Forelimb muscle (tissue), 1 donor: ENCODE results near the gene ANO6. TPM values are rescaled to one million over a fixed set of nuclear protein-coding genes. Genes with fewer than 3 reads are reported as not detected.

ENCODE experiments used
- DNase-seq: peaks from one replicate; pipeline ENCODE4 v3.0.0-alpha.2; 2013; ENCODE audit warnings: low read depth
- polyA plus RNA-seq: library from polyadenylated mRNA; unstranded; fragments of 120-200 nt; gene quantifications from one replicate; pipeline ENCODE4 v1.2.1, GENCODE V29; 2013; ENCODE audit not compliant: insufficient read length

The ANO6 gene
- polyA plus RNA-seq, 1 donor, result 58.2 TPM

GRCh38 chr12:45458238-45458637 lies 242.3 kb downstream of the ANO6 start:
- DNase-seq, result no peak

GRCh38 chr12:45458854-45459807 lies 243.2 kb downstream of the ANO6 start:
- peak; percentile 55 for DNase-seq

- DNase-seq, result no peak
These were observed 246.6 kb downstream of the ANO6 start for GRCh38 chr12:45462506-45462905.

- DNase-seq, result no peak
These were observed 248.8 kb downstream of the ANO6 start for GRCh38 chr12:45464699-45465098.

- DNase-seq, result no peak
These were observed 253.1 kb downstream of the ANO6 start for GRCh38 chr12:45468751-45469615.

GRCh38 chr12:45469902-45470301 lies 254.0 kb downstream of the ANO6 start:
- DNase-seq, result no peak

- no peak for DNase-seq
These were observed 257.7 kb downstream of the ANO6 start for GRCh38 chr12:45473636-45474035.

- no peak for DNase-seq
These were observed 259.7 kb downstream of the ANO6 start for GRCh38 chr12:45475594-45475993.

- DNase-seq, result no peak
These were observed 261.6 kb downstream of the ANO6 start for GRCh38 chr12:45477526-45477925.

- no peak for DNase-seq
These were observed 263.0 kb downstream of the ANO6 start for GRCh38 chr12:45478931-45479330.

GRCh38 chr12:45481746-45482145 lies 265.9 kb downstream of the ANO6 start:
- no peak for DNase-seq

- DNase-seq, result no peak
These were observed 267.7 kb downstream of the ANO6 start for GRCh38 chr12:45483571-45483970.

Other genes with a start within 250 kb of the ANO6 start
- 0.16 TPM for gene DBX2, start 165.0 kb upstream of the ANO6 start, polyA plus RNA-seq